Measurements from ENCODE around the gene PTPRN2.
"Not testable (repeated sequence)": the region's sequence is repeated elsewhere in the genome, so short reads cannot be mapped to it uniquely, and the experiment has no call there.

Gene PTPRN2

GRCh38 chr7:157952050-157952667 is 635.5 kb downstream of the PTPRN2 start:
- no peak for DNase-seq

- DNase-seq: no peak
Observed at GRCh38 chr7:157951300-157952049, 636.1 kb downstream of the PTPRN2 start.

- DNase-seq: no peak
Observed at GRCh38 chr7:157949711-157950110, 637.9 kb downstream of the PTPRN2 start.

GRCh38 chr7:157947504-157947903 is 640.1 kb downstream of the PTPRN2 start:
- no peak for DNase-seq

- no peak for DNase-seq
Observed at GRCh38 chr7:157946398-157947060, 641.1 kb downstream of the PTPRN2 start.

- DNase-seq: no peak
Observed at GRCh38 chr7:157945401-157945800, 642.2 kb downstream of the PTPRN2 start.

- DNase-seq: no peak
Observed at GRCh38 chr7:157944734-157945291, 642.8 kb downstream of the PTPRN2 start.

GRCh38 chr7:157944051-157944450 is 643.6 kb downstream of the PTPRN2 start:
- no peak for DNase-seq

GRCh38 chr7:157943561-157943960 is 644.1 kb downstream of the PTPRN2 start:
- DNase-seq: no peak

GRCh38 chr7:157941210-157941609 is 646.4 kb downstream of the PTPRN2 start:
- no peak for DNase-seq

- DNase-seq: no peak
Observed at GRCh38 chr7:157940497-157940896, 647.1 kb downstream of the PTPRN2 start.

- no peak for DNase-seq
Observed at GRCh38 chr7:157938211-157938610, 649.4 kb downstream of the PTPRN2 start.

- no peak for DNase-seq
Observed at GRCh38 chr7:157937406-157937805, 650.2 kb downstream of the PTPRN2 start.

GRCh38 chr7:157936976-157937375 is 650.6 kb downstream of the PTPRN2 start:
- no peak for DNase-seq

GRCh38 chr7:157935721-157936120 is 651.9 kb downstream of the PTPRN2 start:
- DNase-seq: not testable (repeated sequence)

- DNase-seq: peak; percentile 65
Observed at GRCh38 chr7:157933219-157934155, 654.1 kb downstream of the PTPRN2 start.

- DNase-seq: peak; percentile 62
Observed at GRCh38 chr7:157932498-157933218, 655.0 kb downstream of the PTPRN2 start.

- no peak for DNase-seq
Observed at GRCh38 chr7:157930926-157931466, 656.6 kb downstream of the PTPRN2 start.

GRCh38 chr7:157930441-157930840 is 657.2 kb downstream of the PTPRN2 start:
- no peak for DNase-seq

GRCh38 chr7:157929671-157930070 is 658.0 kb downstream of the PTPRN2 start:
- DNase-seq: no peak

GRCh38 chr7:157928808-157929425 is 658.7 kb downstream of the PTPRN2 start:
- DNase-seq: no peak
